SJCRH30 (cell line): ENCODE data around the gene PLA2G7. TPM values are rescaled to one million over a fixed set of nuclear protein-coding genes. Genes with fewer than 3 reads are reported as not detected.

ENCODE experiments used
- DNase-seq, 2 experiments: peaks; one replicate each; pipeline ENCODE4 v3.0.0-alpha.2; 2015 to 2020
- H3K27ac ChIP-seq: fragments of 250-450 bp; sonication (Bioruptor Pico); 2 replicates; pipeline ENCODE4 v1.5.1; 2020; ENCODE audit warnings: mild to moderate bottlenecking, moderate library complexity
- H3K27me3 ChIP-seq: fragments of 250-450 bp; sonication (Bioruptor Pico); 2 replicates; pipeline ENCODE4 v1.5.1; 2020; ENCODE audit warnings: mild to moderate bottlenecking, moderate library complexity
- H3K36me3 ChIP-seq: fragments of 250-450 bp; sonication (Bioruptor Pico); 2 replicates; pipeline ENCODE4 v1.5.1; 2020; ENCODE audit warnings: mild to moderate bottlenecking, moderate library complexity
- H3K4me1 ChIP-seq: fragments of 250-450 bp; sonication (Bioruptor Pico); 2 replicates; pipeline ENCODE4 v1.5.1; 2020; ENCODE audit warnings: mild to moderate bottlenecking, moderate library complexity
- H3K4me3 ChIP-seq: fragments of 250-450 bp; sonication (Bioruptor Pico); 2 replicates; pipeline ENCODE4 v1.5.1; 2020; ENCODE audit warnings: mild to moderate bottlenecking, moderate library complexity
- H3K9me3 ChIP-seq: fragments of 250-450 bp; sonication (Bioruptor Pico); replicated peaks from 2 replicates; pipeline ENCODE4 v1.5.1; 2020; ENCODE audit warnings: mild to moderate bottlenecking, moderate library complexity
- total RNA-seq: library from RNA; depleted of rRNA; stranded (reverse); fragments of >200 nt; shearing (Covaris generic); gene quantifications from 2 replicates; pipeline ENCODE4 v1.2.3, GENCODE V29; 2014

Gene PLA2G7
- total RNA-seq, 1 experiment from 2014 or later, result not detected

DNA sequence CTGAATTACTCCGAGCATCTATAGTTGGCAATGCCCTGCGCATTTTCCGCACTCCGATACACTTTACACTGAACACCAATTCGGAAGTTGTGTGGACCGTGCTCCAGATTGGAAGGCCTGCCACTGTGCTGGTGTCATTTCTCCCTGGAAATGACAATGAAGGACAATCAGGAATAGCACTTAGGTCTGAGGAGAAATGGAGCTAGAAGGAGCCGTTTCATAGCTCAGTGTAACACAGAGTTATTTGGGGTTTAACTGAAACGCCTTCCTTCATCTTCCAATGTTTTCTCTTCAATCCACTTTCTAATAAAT lies 501 bp upstream of the PLA2G7 start:
- DNase-seq, result no peak
- no peaks in the 10 kb centered on the region for H3K27me3 ChIP-seq
- H3K4me1 ChIP-seq, result no peaks in the 10 kb centered on the region
- H3K36me3 ChIP-seq, result no peaks in the 10 kb centered on the region
- H3K27ac ChIP-seq, result no peak overlapping the region
- H3K4me3 ChIP-seq, result no peak overlapping the region
- no peaks in the 10 kb centered on the region for H3K9me3 ChIP-seq

DNA sequence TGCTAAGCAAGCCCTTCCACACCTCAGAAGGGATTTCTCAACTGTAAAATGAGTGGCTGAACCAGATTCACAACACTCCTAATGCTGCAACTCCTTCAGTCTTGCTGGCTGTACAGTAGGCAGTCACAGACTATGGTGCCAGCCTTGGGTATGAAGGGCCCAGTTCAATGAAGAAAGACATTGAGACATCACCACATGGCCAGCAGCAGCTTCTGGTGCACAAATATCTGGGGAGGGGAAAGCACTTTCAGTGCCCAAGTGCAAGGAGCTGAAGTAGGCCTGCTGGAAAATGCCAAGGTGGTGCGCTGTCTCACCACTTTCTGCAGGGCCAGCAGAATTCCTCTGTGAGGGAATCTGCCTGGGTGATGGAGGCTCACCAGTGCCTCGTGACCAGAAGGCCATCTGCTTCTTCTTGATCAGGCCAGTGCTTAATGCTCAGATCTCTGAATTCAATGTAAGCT lies 1.8 kb downstream of the PLA2G7 start:
- no peak for DNase-seq

DNA sequence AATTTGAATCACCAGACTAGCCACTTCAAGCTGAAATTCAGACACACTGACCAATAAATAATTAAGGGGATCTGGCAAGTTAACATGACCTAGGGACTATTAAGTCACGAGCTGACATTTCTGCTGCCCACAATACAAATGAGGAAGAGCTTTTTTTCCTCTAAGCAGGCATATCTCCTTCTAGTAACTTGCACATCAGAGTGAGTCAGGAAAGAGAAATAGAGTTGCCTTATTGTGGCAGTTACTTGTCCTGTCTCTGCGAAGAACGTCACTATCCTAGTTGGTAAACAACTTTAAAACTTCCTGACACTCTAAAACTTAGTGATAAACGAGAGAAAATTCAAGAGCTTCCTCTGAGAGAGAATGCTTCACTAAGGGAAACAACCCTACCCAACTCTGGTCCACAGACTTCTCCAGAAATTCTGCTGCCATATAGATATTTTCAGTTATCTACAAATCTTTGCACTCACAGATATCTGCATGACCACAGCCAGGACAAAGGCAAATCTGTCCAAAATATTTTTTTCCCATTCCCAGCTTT lies 4.2 kb downstream of the PLA2G7 start:
- H3K9me3 ChIP-seq, result no peaks in the 10 kb centered on the region
- no peaks in the 10 kb centered on the region for H3K27me3 ChIP-seq
- no peak for DNase-seq
- no peaks in the 10 kb centered on the region for H3K36me3 ChIP-seq
- no peaks in the 10 kb centered on the region for H3K4me1 ChIP-seq
- H3K27ac ChIP-seq, result no peak overlapping the region
- no peak overlapping the region for H3K4me3 ChIP-seq

More for the DNA sequence above, 1.8 kb downstream of the PLA2G7 start:
- H3K27ac ChIP-seq, result no peak overlapping the region
- H3K36me3 ChIP-seq, result no peaks in the 10 kb centered on the region
- H3K27me3 ChIP-seq, result no peaks in the 10 kb centered on the region
- H3K4me3 ChIP-seq, result no peak overlapping the region
- H3K4me1 ChIP-seq, result no peaks in the 10 kb centered on the region
- no peaks in the 10 kb centered on the region for H3K9me3 ChIP-seq

DNA sequence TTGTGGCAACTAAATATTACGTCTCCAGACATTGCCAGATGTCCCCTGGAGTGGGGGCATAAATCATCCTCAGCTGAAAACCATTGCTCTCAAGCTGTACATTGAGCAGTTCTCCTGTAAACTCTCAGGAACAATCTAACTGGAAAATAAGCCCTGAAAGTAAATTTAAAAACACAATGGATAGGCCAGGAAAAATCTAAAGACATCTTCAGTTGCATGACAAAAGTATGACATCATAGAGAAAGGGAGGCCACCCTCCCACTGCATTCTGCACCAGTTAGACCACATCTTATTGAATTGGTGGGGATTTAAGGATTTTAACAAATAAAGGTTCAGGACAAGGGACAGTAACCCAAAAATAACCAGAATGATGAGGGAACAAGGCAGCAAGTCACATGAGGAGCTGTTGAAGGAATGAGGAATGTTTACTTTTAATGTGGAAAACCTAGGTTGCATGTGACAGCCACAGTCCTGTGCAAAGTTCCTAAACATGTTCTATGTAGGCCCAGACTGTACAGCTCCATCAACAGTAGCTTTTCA lies 5.3 kb downstream of the PLA2G7 start:
- Histone ChIP-seq H3K4me3 (no peak overlapping the region), H3K27me3 (no peaks in the 10 kb centered on the region), H3K4me1 (no peaks in the 10 kb centered on the region), H3K36me3 (no peaks in the 10 kb centered on the region), H3K9me3 (no peaks in the 10 kb centered on the region), H3K27ac (no peak overlapping the region)
- DNase-seq, result no peak

DNA sequence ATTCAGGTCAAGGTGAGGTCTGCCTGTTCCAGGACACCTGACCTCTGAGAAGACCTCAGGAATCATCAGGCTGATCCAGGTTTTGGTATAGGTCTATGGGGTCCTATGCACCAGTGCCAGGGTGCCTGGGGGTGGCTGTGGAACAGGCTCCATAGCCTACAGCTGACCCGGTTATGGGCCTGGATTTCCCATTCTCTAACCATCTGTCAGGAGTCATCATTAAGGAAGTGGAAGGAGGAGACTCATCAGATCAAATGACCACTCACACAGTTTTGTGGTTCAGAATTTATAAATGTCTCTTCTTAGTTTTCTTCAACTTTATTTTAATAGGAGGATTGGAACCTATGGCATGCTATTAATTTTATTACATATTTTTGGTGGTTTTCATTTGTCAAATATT lies 14.8 kb downstream of the PLA2G7 start:
- no peak for DNase-seq
- Histone ChIP-seq H3K27me3 (no peaks in the 10 kb centered on the region), H3K4me1 (no peaks in the 10 kb centered on the region), H3K27ac (no peak overlapping the region), H3K4me3 (no peak overlapping the region), H3K36me3 (no peaks in the 10 kb centered on the region), H3K9me3 (no peaks in the 10 kb centered on the region)

DNA sequence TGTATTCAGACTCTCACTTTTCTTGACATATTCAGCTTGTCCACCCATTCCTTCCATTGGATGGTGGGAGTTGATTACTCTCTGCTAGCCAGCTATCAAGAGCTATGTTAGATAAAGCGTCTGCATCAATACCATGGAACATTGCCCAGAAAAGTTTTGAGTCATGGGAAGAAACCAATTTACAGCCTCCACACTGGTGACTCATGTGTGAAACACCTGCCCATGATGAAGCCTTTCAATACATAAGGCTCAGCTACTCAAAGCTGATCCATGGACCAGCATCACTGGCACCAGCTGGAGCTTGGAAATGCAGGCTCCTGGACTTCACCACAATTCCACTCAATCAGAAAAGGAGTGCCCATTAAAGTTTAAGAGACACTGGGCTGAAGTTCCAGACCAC lies 16.1 kb downstream of the PLA2G7 start:
- no peak overlapping the region for H3K4me3 ChIP-seq
- no peak for DNase-seq
- no peaks in the 10 kb centered on the region for H3K4me1 ChIP-seq
- H3K27ac ChIP-seq, result no peak overlapping the region
- no peaks in the 10 kb centered on the region for H3K27me3 ChIP-seq
- H3K36me3 ChIP-seq, result no peaks in the 10 kb centered on the region
- H3K9me3 ChIP-seq, result no peaks in the 10 kb centered on the region

DNA sequence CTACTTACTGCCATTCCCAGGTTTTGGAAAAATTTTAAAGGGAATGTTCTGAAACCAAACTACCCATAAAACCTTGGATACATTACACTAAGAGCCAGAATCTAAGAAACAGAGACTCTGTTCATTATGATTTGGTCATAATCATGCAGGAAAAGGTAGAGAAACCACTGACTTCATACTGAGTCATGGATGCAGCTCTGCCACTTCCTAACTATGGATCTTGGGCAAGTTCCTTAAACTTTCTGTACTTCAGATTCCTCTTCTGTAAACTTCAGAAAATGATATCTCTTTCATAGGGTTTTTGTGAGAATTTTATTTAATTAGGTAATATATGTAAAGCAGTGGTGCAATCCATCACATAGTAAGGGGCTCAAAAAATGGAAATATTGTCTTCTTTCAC lies 20.0 kb downstream of the PLA2G7 start:
- no peaks in the 10 kb centered on the region for H3K9me3 ChIP-seq
- no peak overlapping the region for H3K4me3 ChIP-seq
- no peaks in the 10 kb centered on the region for H3K27me3 ChIP-seq
- H3K27ac ChIP-seq, result no peak overlapping the region
- no peaks in the 10 kb centered on the region for H3K36me3 ChIP-seq
- no peak for DNase-seq
- H3K4me1 ChIP-seq, result no peaks in the 10 kb centered on the region

DNA sequence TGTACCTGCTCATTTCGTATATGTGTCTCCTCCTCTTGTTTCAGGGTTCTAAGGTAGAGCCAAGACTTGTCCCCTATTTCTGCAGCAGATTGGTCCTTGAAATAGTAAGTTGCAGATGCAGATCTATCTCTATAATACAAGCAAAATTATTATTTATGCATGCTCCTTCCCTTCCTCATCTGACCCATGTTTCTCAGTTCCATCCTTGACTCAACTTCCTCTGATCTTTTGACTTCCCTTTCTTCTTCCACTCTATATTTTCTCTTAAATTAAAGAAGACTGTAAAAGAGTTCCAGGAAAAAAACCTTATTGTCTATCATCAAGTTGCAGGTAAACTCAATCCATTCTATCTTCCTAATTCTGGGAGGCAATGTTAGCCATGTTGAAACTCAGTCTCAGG lies 23.7 kb downstream of the PLA2G7 start:
- no peak for DNase-seq

DNA sequence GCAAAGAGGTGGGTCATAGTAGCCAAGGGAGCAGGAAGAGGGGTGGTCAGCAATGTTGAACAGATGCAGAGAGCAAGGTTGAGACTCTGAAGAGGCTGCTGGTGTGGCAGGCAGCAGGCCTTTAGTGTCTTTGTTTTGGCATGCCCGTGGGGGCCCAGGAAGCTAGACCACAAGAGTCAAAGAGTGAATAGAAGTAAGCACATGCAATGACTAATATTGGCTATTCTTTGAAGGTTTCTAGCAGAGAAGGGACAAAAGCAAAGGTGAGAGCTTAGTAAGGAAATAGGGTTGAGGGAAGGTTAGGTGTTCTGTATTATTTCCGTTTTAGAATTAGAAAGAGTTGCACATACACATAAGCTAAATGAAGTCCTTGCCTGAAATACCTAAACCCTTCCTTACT lies 28.7 kb downstream of the PLA2G7 start:
- H3K27ac ChIP-seq, result no peak overlapping the region

More for the DNA sequence above, 23.7 kb downstream of the PLA2G7 start:
- H3K27me3 ChIP-seq, result no peaks in the 10 kb centered on the region
- no peaks in the 10 kb centered on the region for H3K36me3 ChIP-seq
- H3K9me3 ChIP-seq, result no peaks in the 10 kb centered on the region
- no peak overlapping the region for H3K4me3 ChIP-seq
- no peaks in the 10 kb centered on the region for H3K4me1 ChIP-seq
- H3K27ac ChIP-seq, result no peak overlapping the region

DNA sequence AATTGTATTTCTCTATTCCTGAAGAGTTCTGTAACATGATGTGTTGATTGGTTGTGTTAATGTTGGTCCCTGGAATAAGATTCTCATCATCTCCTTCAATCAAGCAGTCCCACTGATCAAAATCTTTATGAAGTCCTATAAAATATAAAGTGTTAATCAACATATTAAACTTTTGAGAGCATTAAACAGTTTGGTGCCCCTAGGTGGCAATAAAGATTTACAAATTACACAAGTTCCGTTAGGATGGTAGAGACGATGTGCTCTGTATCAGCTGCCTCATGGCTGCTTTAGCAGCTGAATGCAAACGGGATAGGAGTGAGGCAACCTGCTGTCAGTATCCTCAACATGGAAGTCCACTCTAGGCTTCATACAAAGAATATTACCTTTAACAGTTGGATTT lies 30.6 kb downstream of the PLA2G7 start:
- no peaks in the 10 kb centered on the region for H3K27me3 ChIP-seq
- DNase-seq, result peak in 1 of 2 experiments; percentile 10
- no peak overlapping the region for H3K27ac ChIP-seq
- no peaks in the 10 kb centered on the region for H3K4me1 ChIP-seq
- no peak overlapping the region for H3K4me3 ChIP-seq
- no peaks in the 10 kb centered on the region for H3K9me3 ChIP-seq
- H3K36me3 ChIP-seq, result no peaks in the 10 kb centered on the region

More for the DNA sequence above, 28.7 kb downstream of the PLA2G7 start:
- Histone ChIP-seq H3K4me1 (no peaks in the 10 kb centered on the region), H3K4me3 (no peak overlapping the region), H3K27me3 (no peaks in the 10 kb centered on the region), H3K9me3 (no peaks in the 10 kb centered on the region), H3K36me3 (no peaks in the 10 kb centered on the region)
- DNase-seq, result no peak

DNA sequence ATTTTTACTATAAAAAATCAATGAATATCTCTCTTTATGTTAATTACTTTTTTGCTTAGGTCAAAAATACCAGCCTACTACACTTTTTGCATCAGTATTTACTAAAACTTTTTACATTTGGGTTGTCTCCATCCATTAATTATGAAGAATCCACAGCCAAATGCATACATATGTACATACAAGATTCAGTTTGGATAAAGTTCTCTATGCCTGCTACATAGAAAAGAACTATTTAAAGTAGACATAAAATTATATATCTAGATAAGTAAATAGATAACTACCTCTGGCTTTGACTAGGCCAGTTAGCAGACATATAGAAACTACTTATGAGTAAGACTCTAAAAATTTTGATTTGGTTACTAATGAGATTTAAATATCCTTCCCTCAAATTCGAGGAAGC lies 35.2 kb downstream of the PLA2G7 start:
- no peaks in the 10 kb centered on the region for H3K4me1 ChIP-seq
- DNase-seq, result no peak
- H3K27me3 ChIP-seq, result no peaks in the 10 kb centered on the region
- H3K27ac ChIP-seq, result no peak overlapping the region
- H3K9me3 ChIP-seq, result no peaks in the 10 kb centered on the region
- no peak overlapping the region for H3K4me3 ChIP-seq
- H3K36me3 ChIP-seq, result no peaks in the 10 kb centered on the region

DNA sequence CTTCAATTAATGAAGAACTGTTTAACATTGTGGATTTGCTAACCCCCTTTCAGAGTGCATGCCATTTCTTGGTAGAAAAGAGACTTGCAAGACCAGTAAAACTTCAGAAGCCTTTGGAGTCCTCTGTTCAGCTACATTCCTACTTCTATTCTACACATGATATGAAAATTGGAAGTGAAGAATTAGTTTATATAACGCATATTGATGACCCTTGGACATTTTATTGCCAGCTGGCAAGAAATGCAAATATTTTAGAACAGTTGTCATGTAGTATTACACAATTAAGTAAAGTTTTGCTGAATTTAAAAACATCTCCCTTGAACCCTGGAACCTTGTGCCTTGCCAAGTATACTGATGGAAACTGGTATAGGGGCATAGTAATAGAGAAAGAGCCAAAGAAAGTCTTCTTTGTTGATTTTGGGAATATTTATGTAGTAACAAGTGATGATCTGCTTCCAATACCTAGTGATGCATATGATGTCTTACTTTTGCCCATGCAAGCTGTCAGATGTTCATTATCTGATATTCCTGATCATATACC lies 44.2 kb downstream of the PLA2G7 start:
- Histone ChIP-seq H3K27ac (no peak overlapping the region), H3K27me3 (0 out of 2 replicates have a peak, but pooled peaks cover 3% of the 10 kb centered on the region), H3K4me1 (peaks cover 13% of the 10 kb centered on the region), H3K36me3 (no peaks in the 10 kb centered on the region), H3K9me3 (no peaks in the 10 kb centered on the region), H3K4me3 (no peak overlapping the region)
- no peak for DNase-seq

DNA sequence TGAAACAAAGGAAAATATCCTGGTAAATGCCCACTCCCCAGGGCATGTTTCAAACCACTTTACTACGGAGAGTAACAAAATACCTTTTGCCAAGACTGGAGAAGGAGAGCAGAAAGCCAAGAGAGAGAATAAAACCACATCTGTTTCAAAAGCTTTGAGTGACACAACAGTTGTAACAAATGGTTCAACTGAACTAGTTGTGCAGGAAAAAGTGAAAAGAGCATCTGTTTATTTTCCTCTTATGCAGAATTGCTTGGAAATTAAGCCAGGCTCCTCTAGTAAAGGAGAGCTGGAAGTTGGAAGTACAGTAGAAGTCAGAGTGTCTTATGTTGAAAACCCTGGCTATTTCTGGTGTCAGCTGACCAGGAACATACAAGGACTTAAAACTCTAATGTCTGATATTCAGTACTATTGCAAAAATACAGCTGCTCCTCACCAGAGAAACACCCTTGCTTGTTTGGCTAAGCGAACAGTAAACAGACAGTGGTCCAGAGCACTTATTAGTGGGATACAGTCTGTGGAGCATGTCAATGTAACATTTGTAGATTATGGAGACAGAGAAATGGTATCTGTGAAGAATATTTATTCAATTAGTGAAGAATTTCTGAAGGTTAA lies 44.9 kb downstream of the PLA2G7 start:
- peaks cover 13% of the 10 kb centered on the region for H3K4me1 ChIP-seq
- H3K27me3 ChIP-seq, result 0 out of 2 replicates have a peak, but pooled peaks cover 3% of the 10 kb centered on the region
- no peaks in the 10 kb centered on the region for H3K36me3 ChIP-seq
- DNase-seq, result peak in 1 of 2 experiments; percentile 46
- H3K9me3 ChIP-seq, result no peaks in the 10 kb centered on the region
- H3K4me3 ChIP-seq, result no peak overlapping the region
- no peak overlapping the region for H3K27ac ChIP-seq

DNA sequence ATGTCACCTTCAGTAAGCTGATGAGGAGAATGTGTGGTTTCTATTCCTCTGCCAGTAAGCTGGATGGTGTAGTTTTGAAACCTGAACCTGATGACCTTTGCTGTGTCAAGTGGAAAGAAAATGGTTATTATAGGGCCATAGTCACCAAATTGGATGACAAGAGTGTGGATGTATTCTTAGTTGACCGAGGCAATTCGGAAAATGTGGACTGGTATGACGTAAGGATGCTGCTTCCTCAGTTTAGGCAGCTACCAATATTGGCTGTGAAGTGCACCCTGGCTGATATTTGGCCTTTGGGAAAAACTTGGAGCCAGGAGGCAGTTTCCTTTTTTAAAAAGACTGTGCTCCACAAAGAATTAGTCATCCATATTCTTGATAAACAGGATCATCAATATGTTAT lies 45.5 kb downstream of the PLA2G7 start:
- Histone ChIP-seq H3K27ac (no peak overlapping the region), H3K4me3 (no peak overlapping the region), H3K4me1 (peaks cover 13% of the 10 kb centered on the region), H3K27me3 (0 out of 2 replicates have a peak, but pooled peaks cover 3% of the 10 kb centered on the region), H3K36me3 (no peaks in the 10 kb centered on the region), H3K9me3 (no peaks in the 10 kb centered on the region)
- DNase-seq, result no peak

DNA sequence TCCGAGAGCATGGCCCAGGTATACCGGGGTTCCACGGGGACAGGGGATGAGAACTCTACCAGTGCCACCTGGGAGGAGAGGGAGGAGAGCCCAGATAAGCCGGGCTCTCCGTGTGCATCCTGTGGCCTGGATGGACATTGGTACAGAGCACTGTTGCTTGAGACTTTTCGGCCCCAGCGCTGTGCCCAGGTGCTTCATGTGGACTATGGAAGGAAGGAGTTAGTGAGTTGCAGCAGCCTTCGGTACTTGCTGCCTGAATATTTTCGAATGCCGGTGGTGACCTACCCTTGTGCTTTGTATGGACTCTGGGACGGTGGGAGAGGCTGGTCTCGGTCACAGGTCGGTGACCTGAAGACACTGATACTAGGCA lies 46.2 kb downstream of the PLA2G7 start:
- peaks cover 13% of the 10 kb centered on the region for H3K4me1 ChIP-seq
- H3K9me3 ChIP-seq, result no peaks in the 10 kb centered on the region
- no peak overlapping the region for H3K27ac ChIP-seq
- 0 out of 2 replicates have a peak, but pooled peaks cover 3% of the 10 kb centered on the region for H3K27me3 ChIP-seq
- no peak for DNase-seq
- no peaks in the 10 kb centered on the region for H3K36me3 ChIP-seq
- no peak overlapping the region for H3K4me3 ChIP-seq
